ENCODE results near the gene ZNF267.

The ZNF267 gene

DNA sequence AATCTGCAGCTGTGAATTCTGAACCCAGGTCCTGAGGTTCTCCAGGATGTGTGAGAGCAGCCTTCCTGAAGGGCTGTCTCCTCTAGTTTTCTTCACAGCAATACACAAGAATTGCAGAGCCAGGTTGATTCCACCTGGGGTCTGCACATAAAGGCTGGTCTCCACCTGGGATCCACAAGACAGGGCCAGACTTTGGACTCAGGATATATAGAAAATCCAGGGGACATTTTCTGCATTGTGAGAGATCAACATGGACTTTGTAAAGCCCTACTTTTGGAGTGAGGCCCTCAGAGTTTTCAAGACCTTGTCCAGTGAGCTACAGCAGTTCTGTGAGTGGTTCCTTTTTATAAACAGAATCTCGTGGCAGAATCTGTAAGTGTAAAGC lies 6.3 kb downstream of the ZNF267 start:
- Histone ChIP-seq H3K27me3 (ENCODE audit: insufficient read depth, poor library complexity, severe bottlenecking) (no peaks in the 10 kb centered on the region), H3K4me3 (replicated peaks; ENCODE audit: insufficient read depth, low read length) (no peak overlapping the region), H3K27ac (replicated peaks) (0 out of 2 replicates have a peak overlapping the region, but pooled peaks have one; percentile 14)
- DNase-seq (ENCODE audit: low read depth in 1 of 2, low spot score in 1 of 2) = no peak
- TF ChIP-seq POLR2AphosphoS5 (IDR thresholded peaks at IDR 0.05; ENCODE audit: low read depth) = no peak
- TF ChIP-seq GABPA (IDR thresholded peaks at IDR 0.05; ENCODE audit: low read depth) = no peak
- no peak for TF ChIP-seq SPI1 (IDR thresholded peaks at IDR 0.05; ENCODE audit: borderline replicate concordance, low read depth)
- TF ChIP-seq, protein P1, sequence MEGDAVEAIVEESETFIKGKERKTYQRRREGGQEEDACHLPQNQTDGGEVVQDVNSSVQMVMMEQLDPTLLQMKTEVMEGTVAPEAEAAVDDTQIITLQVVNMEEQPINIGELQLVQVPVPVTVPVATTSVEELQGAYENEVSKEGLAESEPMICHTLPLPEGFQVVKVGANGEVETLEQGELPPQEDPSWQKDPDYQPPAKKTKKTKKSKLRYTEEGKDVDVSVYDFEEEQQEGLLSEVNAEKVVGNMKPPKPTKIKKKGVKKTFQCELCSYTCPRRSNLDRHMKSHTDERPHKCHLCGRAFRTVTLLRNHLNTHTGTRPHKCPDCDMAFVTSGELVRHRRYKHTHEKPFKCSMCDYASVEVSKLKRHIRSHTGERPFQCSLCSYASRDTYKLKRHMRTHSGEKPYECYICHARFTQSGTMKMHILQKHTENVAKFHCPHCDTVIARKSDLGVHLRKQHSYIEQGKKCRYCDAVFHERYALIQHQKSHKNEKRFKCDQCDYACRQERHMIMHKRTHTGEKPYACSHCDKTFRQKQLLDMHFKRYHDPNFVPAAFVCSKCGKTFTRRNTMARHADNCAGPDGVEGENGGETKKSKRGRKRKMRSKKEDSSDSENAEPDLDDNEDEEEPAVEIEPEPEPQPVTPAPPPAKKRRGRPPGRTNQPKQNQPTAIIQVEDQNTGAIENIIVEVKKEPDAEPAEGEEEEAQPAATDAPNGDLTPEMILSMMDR (IDR thresholded peaks at IDR 0.05; ENCODE audit: insufficient read depth, low read length) = no peak
- TF ChIP-seq, protein P2, sequence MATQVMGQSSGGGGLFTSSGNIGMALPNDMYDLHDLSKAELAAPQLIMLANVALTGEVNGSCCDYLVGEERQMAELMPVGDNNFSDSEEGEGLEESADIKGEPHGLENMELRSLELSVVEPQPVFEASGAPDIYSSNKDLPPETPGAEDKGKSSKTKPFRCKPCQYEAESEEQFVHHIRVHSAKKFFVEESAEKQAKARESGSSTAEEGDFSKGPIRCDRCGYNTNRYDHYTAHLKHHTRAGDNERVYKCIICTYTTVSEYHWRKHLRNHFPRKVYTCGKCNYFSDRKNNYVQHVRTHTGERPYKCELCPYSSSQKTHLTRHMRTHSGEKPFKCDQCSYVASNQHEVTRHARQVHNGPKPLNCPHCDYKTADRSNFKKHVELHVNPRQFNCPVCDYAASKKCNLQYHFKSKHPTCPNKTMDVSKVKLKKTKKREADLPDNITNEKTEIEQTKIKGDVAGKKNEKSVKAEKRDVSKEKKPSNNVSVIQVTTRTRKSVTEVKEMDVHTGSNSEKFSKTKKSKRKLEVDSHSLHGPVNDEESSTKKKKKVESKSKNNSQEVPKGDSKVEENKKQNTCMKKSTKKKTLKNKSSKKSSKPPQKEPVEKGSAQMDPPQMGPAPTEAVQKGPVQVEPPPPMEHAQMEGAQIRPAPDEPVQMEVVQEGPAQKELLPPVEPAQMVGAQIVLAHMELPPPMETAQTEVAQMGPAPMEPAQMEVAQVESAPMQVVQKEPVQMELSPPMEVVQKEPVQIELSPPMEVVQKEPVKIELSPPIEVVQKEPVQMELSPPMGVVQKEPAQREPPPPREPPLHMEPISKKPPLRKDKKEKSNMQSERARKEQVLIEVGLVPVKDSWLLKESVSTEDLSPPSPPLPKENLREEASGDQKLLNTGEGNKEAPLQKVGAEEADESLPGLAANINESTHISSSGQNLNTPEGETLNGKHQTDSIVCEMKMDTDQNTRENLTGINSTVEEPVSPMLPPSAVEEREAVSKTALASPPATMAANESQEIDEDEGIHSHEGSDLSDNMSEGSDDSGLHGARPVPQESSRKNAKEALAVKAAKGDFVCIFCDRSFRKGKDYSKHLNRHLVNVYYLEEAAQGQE (IDR thresholded peaks at IDR 0.05; ENCODE audit: insufficient replicate concordance, low read depth) = no peak

DNA sequence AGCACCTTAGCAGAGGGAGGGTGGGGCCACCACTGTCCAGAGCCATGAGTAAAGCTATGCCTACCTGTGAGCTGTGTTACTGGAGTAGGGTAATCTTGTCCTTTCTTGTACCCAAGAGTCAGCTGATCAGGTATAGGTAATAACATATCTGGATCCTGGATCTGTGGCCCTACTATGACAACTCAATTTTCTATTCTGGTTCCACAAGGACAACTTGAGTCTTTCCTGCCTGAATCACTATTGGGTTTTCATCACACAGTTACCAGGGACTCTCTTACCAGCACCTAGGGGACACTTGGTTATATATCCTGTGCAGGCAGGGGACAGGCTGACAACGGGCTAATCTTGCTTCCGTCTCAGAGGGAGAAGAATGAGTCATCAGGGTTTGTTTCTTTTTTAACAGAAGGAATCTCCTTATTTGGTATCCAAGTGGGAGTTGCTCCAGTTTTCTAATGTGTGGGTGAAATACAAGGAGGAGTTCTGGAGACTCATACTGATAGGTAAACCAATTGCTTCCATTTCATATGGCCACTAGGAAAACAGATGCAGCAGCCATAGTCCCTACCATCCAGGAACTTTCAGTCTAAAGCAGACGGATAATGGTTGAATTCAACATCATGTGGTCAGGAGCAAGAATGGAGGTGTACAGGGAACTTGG lies 6.8 kb downstream of the ZNF267 start:
- Histone ChIP-seq H3K4me3 (replicated peaks; ENCODE audit: insufficient read depth, low read length) (no peak overlapping the region), H3K27me3 (ENCODE audit: insufficient read depth, poor library complexity, severe bottlenecking) (no peaks in the 10 kb centered on the region), H3K27ac (replicated peaks) (0 out of 2 replicates have a peak overlapping the region, but pooled peaks have one; percentile 14)
- no peak for DNase-seq (ENCODE audit: low read depth in 1 of 2, low spot score in 1 of 2)
- TF ChIP-seq, protein P2 (IDR thresholded peaks at IDR 0.05; ENCODE audit: insufficient replicate concordance, low read depth) = no peak
- TF ChIP-seq POLR2AphosphoS5 (IDR thresholded peaks at IDR 0.05; ENCODE audit: low read depth) (no peak), SPI1 (IDR thresholded peaks at IDR 0.05; ENCODE audit: borderline replicate concordance, low read depth) (no peak), GABPA (IDR thresholded peaks at IDR 0.05; ENCODE audit: low read depth) (no peak)
- TF ChIP-seq, protein P1 (IDR thresholded peaks at IDR 0.05; ENCODE audit: insufficient read depth, low read length) = no peak

DNA sequence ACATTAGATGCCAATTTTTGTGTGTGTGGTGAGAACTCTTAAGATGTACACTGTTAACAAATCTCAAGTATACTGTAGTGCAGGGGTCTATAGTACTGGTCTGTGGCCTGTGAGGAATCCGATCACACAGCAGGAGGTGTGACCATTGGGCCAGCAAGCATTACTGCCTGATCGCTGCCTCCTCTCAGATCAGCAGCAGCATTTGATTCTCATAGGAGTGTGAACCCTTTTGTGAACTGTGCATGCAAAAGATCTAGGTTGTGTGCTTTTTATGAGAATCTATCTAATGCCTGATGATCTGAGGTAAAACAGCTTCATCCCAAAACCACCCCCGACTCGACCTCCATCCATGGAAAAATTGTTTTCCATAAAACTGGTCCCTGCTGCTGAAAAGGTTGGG lies 12.6 kb downstream of the ZNF267 start:
- TF ChIP-seq GABPA (IDR thresholded peaks at IDR 0.05; ENCODE audit: low read depth) = no peak
- no peak for TF ChIP-seq POLR2AphosphoS5 (IDR thresholded peaks at IDR 0.05; ENCODE audit: low read depth)
- no peak for TF ChIP-seq SPI1 (IDR thresholded peaks at IDR 0.05; ENCODE audit: borderline replicate concordance, low read depth)
- TF ChIP-seq, protein P2 (IDR thresholded peaks at IDR 0.05; ENCODE audit: insufficient replicate concordance, low read depth) = no peak
- TF ChIP-seq, protein P1 (IDR thresholded peaks at IDR 0.05; ENCODE audit: insufficient read depth, low read length) = no peak
- Histone ChIP-seq H3K27ac (replicated peaks) (no peak overlapping the region), H3K27me3 (ENCODE audit: insufficient read depth, poor library complexity, severe bottlenecking) (no peaks in the 10 kb centered on the region), H3K4me3 (replicated peaks; ENCODE audit: insufficient read depth, low read length) (no peak overlapping the region)
- no peak for DNase-seq (ENCODE audit: low read depth in 1 of 2, low spot score in 1 of 2)
